Measurements from ENCODE around the gene SLC66A3.
A peak's percentile ranks its signal among the peaks of the same experiment; 100 is the strongest.
"Not testable (repeated sequence)": the region's sequence is repeated elsewhere in the genome, so short reads cannot be mapped to it uniquely, and the experiment has no call there.

The SLC66A3 gene

DNA sequence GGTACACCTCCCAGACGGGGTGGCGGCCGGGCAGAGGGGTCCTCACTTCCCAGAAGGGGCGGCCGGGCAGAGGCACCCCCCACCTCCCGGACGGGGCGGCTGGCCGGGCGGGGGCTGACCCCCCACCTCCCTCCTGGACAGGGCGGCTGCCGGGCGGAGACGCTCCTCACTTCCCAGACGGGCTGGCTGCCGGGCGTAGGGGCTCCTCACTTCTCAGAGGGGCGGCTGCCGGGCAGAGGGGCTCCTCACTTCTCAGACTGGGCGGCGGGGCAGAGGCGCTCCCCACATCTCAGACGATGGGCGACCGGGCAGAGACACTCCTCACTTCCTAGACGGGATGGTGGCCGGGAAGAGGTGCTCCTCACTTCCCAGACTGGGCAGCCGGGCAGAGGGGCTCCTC, 9.8 kb downstream of the SLC66A3 start:
- not testable (repeated sequence) for DNase-seq

GRCh38 chr2:11166476-11166875, 11.2 kb downstream of the SLC66A3 start:
- no peak for DNase-seq

- DNase-seq = no peak
These were observed 13.2 kb downstream of the SLC66A3 start for GRCh38 chr2:11168488-11168887.

DNA sequence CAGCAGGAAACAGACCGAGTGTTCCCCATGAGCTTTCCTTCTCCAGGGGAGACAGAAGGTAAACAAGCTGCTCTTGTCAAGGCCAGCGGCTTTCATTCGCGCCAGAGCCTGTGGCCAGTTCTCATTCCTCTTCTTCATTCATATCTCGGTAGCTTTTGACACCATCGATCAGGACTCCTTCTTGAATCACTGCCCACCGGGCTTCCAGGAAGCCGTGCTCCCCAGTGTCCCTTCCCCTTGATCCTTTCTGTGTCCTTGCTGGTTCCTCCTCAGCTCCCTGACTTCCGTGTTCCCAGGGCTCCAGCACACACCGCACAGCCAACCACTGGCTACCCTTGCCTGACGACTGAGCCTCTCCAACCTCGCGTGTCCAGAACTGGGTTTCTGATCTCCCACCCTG, 14.1 kb downstream of the SLC66A3 start:
- DNase-seq = no peak

DNA sequence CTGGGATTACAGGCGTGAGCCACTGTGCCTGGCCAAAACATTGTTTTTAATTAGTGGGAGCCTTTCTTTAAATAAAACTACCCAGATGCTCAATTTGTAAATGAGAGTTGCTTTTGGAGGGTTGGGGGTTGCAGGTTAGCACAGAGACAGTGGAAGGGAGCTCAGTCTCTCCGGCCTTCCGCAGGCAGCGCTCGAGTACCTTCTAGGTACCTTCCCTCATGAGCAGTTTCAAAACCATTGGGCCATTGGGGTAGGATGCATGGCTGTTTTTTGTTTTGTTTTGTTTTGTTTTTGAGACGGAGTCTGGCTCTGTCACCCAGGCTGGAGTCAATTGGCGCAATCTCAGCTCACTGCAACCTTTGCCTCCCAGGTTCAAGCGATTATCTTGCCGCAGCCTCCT, 19.0 kb downstream of the SLC66A3 start:
- DNase-seq = no peak

DNA sequence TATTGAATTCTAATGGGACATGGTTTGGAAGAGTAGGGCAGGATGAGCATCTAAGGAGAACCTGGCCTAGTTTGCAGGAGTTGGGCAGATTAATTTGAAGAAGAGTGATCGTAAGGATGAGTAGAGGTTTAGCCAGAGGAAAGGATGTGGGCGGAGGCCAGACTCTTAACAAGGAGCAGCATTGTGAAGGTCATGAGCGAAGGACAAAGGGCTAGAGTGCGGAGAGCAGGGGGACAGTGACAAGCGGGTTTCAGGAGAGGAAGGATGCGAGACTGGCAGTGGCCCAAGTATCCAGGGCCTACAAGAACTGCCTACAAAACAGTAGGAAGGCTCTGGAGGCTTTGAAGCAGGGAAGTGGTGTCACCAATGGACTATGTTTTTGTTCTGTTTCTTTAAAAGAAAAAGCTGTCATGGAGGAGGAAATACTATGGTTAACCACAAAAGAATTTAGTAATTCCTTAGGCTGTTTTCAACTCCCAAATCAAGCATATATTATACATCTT, 20.1 kb downstream of the SLC66A3 start:
- DNase-seq = no peak

- no peak for DNase-seq
These were observed 22.8 kb downstream of the SLC66A3 start for GRCh38 chr2:11177871-11178690.

- no peak for DNase-seq
These were observed 23.9 kb downstream of the SLC66A3 start for GRCh38 chr2:11179196-11179595.

DNA sequence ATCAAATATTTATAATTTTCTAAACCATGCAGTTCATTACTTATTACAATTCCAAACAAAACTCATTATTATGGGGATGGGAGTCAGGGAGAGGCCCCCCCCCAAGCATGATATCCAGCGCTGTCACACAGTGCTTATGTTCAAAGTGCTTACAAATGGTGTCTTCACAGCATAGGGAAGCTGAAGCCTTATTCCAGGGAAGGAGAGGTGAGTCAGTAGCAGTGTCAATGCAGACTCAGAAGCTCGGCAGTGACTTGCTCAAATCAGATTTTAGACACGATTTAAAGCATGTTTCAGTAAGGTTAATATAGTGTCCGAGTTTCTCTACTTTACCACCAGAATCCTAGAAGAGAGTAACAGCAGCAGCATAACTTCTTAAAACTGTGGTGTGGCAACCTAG, 24.6 kb downstream of the SLC66A3 start:
- DNase-seq = no peak

DNA sequence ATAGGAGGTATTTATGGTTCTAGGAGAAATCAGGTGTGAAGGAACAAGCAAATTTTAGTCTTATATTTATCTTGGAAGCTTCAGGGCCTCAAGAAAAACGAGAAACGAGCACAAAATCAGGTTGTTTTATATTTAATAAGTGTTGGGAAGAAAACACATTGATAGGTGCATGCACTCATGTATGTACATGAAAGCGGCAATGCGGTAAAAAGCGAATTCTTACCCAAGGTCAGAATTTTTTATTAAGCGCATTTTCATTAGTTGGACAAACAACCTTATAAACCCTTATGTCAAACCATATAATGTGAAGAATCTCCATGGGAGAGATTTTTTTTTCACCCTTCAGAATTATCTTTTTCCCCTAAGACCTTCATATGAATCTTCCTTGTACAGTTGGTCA, 25.4 kb downstream of the SLC66A3 start:
- DNase-seq = no peak

GRCh38 chr2:11182951-11183350, 27.7 kb downstream of the SLC66A3 start:
- DNase-seq = no peak

GRCh38 chr2:11186145-11186544, 30.9 kb downstream of the SLC66A3 start:
- no peak for DNase-seq

DNA sequence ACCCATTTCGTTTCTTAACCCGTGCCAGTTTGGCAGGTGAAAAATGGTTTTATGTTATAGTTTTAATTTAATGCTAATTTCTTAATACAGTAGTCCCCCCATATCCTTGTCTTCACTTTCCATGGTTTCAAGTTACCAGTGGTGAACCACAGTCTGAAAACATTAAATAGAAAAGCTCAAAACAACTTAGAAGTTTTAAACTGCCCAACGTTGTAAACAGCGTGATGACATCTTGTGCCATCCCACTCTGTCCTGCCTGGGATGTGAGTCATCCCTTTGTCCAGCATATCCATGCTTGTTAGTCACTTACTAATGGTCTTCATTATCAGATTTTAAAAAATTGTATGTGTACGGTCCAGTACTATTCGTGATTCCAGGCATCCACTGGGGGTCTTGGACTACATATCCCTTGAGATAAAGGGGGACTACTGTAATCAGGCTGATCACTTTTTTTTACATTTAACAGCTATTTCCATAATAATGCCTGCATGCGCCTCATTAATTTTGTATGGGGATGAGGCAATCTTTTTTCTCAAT, 31.9 kb downstream of the SLC66A3 start:
- no peak for DNase-seq

- no peak for DNase-seq
These were observed 32.5 kb downstream of the SLC66A3 start for GRCh38 chr2:11187731-11188130.

DNA sequence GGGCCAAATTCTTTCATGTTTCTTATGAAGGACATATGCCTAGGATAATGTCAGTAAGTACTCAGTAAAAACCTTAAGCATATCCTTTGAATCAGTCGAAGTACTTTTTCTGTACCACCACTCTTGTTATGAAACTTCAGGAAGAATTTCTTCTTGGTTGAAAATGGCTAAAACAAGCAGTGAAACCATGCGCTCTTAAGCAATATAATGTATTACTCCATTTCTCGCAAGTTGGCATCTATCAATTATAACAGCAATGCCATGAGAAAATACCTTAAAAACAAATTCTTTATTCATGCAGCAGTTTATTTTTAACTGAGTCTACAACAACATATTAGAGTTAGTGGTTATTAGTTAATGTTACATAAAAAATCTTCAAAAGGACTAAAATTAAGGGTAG, 41.0 kb downstream of the SLC66A3 start:
- DNase-seq = no peak

GRCh38 chr2:11200651-11201050, 45.4 kb downstream of the SLC66A3 start:
- DNase-seq = no peak

DNA sequence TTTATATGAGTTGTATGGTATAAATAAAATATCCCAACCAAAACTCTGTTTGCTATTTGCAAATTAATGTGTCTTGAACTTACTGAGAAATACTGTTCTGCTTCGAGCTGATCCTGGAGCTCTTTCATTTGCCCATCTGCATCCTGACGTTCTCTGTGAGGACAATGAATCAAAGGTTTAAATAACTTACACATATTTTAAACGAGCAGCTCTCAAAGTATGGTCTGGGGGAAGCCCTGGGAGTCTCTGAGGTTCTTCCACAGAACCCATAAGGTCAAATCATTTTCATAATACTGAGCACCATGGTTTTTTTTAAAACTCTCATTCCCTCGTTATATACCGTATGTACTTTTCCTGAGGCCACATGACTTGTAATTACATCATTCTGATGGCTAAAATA, 46.7 kb downstream of the SLC66A3 start:
- DNase-seq = no peak

- peak; percentile 65 for DNase-seq
These were observed 48.2 kb downstream of the SLC66A3 start for GRCh38 chr2:11203480-11203879.

- no peak for DNase-seq
These were observed 52.8 kb downstream of the SLC66A3 start for GRCh38 chr2:11208083-11208482.

GRCh38 chr2:11212645-11213044, 57.4 kb downstream of the SLC66A3 start:
- DNase-seq = no peak

- DNase-seq = no peak
These were observed 57.9 kb downstream of the SLC66A3 start for GRCh38 chr2:11213090-11213638.

DNA sequence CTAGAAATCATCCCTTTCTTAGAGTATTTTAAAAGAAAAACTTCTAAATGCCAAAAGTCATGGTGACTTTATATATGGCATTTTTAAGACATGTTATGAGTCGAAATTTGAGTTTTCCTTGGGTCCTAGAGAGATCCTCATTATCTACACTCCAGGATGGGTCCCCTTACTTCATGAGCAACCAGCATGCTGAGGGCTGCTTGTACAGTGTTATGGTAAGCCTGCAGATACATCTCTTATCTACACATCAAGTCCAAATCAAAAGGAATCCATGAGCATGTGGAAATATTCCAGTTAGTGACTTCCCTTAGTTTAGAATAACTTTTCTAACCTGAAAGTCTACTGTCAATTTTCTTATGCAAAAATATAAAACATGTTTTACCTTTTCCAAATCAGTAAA, 58.7 kb downstream of the SLC66A3 start:
- DNase-seq = no peak

GRCh38 chr2:11214770-11215169, 59.5 kb downstream of the SLC66A3 start:
- no peak for DNase-seq

DNA sequence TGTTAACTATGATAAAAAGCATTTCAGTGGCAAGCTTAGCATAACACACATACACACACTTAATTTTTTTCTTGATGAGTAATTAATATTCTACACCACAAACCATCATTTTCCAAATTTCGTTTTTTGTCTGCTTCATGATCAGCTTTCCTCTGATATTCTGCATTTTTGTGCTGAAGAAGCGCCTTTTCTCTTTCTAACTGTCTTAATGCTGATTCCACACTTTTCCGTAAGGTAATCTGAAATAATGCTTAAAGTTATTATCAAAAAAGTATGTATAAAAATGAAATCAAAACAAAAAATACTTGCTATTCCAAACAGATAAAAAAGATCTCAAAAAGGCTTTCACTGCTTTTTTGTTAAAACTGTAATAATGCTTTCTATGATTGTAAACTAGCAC, 60.1 kb downstream of the SLC66A3 start:
- no peak for DNase-seq
